Measurements from ENCODE around the gene CPXM1. TPM values are rescaled to one million over a fixed set of nuclear protein-coding genes. Genes with fewer than 3 reads are reported as not detected.

The CPXM1 gene
- total and polyA plus RNA-seq, 2 donors from 2014 or later, result 5.2 to 7.1 TPM

DNA sequence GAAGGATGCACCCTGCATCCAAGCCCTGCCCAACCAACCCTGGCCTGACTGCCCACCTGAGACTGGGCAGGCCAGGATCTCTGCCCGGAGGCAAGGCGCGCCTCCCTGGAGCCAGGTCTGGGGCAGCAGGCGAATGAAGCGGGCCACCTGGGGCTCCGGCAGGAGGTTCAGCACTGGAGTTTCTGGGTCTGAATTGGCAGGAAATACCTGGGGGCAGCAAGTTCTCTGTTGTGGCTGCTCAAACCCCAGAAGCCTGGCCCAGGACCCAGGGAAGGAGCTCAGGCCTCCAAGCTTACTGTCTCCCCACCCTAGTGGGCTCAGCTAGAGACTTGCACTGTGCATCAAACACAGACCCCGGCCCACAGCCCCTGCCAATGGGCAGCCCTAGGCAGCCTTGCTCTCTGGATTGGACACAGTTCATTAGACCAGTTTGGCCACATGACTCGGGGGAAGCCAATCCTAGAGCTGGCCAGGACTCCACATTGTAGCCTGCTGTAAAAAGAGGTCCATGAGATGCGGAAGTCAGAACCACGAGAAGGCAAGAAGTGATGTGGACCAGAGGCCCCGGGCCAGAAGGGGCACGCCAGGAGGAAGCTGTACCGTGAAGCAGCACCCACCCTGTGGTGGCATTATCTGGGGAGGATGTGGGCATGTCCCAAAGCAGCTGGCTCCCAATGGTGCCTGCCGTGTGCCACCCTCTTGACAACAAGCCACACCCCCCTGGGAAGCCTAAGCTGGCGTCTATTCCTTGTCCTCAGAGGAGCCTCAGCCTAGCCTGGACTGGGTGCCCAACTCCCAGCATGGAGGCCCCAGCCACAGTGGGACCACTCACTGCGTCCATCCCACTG, 3.1 kb downstream of the CPXM1 start:
- TF ChIP-seq, protein P1, sequence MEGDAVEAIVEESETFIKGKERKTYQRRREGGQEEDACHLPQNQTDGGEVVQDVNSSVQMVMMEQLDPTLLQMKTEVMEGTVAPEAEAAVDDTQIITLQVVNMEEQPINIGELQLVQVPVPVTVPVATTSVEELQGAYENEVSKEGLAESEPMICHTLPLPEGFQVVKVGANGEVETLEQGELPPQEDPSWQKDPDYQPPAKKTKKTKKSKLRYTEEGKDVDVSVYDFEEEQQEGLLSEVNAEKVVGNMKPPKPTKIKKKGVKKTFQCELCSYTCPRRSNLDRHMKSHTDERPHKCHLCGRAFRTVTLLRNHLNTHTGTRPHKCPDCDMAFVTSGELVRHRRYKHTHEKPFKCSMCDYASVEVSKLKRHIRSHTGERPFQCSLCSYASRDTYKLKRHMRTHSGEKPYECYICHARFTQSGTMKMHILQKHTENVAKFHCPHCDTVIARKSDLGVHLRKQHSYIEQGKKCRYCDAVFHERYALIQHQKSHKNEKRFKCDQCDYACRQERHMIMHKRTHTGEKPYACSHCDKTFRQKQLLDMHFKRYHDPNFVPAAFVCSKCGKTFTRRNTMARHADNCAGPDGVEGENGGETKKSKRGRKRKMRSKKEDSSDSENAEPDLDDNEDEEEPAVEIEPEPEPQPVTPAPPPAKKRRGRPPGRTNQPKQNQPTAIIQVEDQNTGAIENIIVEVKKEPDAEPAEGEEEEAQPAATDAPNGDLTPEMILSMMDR (IDR thresholded peaks at IDR 0.05; ENCODE audit: borderline replicate concordance, extremely low read depth, insufficient read depth), result no peak
- Histone ChIP-seq H3K9ac (ENCODE audit: low read length in 3 of 3) (no peak overlapping the region), H3K27me3 (ENCODE audit: control insufficient read depth, insufficient read depth, low read length) (no peaks in the 10 kb centered on the region), H3K4me1 (ENCODE audit: control insufficient read depth in 2 of 3, insufficient read depth in 2 of 3, low read depth in 1 of 3, low read length in 3 of 3) (peaks cover 0 to 3% (median 0%) of the 10 kb centered on the region in 3 donors), H3K4me3 (ENCODE audit: low read length in 3 of 3) (no peak overlapping the region), H3K27ac (ENCODE audit: low read depth in 2 of 2, low read length in 2 of 2) (no peak overlapping the region), H3K9me3 (ENCODE audit: control insufficient read depth in 2 of 3, insufficient read depth in 1 of 3, low read length in 3 of 3) (no peaks in the 10 kb centered on the region), H3K36me3 (ENCODE audit: control insufficient read depth in 2 of 3, insufficient read depth in 3 of 3, low read length in 3 of 3) (no peaks in the 10 kb centered on the region)
- no peak for FAIRE-seq
- intact Hi-C loops (cut with DNase I), result no loop called here
- no peak for DNase-seq

- FAIRE-seq (no peak), DNase-seq (no peak)
- TF ChIP-seq, protein P1 (IDR thresholded peaks at IDR 0.05; ENCODE audit: borderline replicate concordance, extremely low read depth, insufficient read depth), result no peak
- Histone ChIP-seq H3K9ac (ENCODE audit: low read length in 3 of 3) (no peak overlapping the region), H3K4me3 (ENCODE audit: low read length in 3 of 3) (no peak overlapping the region), H3K36me3 (ENCODE audit: control insufficient read depth in 2 of 3, insufficient read depth in 3 of 3, low read length in 3 of 3) (no peaks in the 10 kb centered on the region), H3K27ac (ENCODE audit: low read depth in 2 of 2, low read length in 2 of 2) (no peak overlapping the region), H3K27me3 (ENCODE audit: control insufficient read depth, insufficient read depth, low read length) (no peaks in the 10 kb centered on the region), H3K9me3 (ENCODE audit: control insufficient read depth in 2 of 3, insufficient read depth in 1 of 3, low read length in 3 of 3) (no peaks in the 10 kb centered on the region), H3K4me1 (ENCODE audit: control insufficient read depth in 2 of 3, insufficient read depth in 2 of 3, low read depth in 1 of 3, low read length in 3 of 3) (peaks cover 0 to 3% (median 0%) of the 10 kb centered on the region in 3 donors)
- intact Hi-C loops (cut with DNase I), result no loop called here
Measured at GRCh38 chr20:2796011-2796660, 4.3 kb downstream of the CPXM1 start.

- Histone ChIP-seq H3K4me1 (ENCODE audit: control insufficient read depth in 2 of 3, insufficient read depth in 2 of 3, low read depth in 1 of 3, low read length in 3 of 3) (peaks cover 0 to 3% (median 0%) of the 10 kb centered on the region in 3 donors), H3K4me3 (ENCODE audit: low read length in 3 of 3) (no peak overlapping the region), H3K27me3 (ENCODE audit: control insufficient read depth, insufficient read depth, low read length) (no peaks in the 10 kb centered on the region), H3K36me3 (ENCODE audit: control insufficient read depth in 2 of 3, insufficient read depth in 3 of 3, low read length in 3 of 3) (no peaks in the 10 kb centered on the region), H3K27ac (ENCODE audit: low read depth in 2 of 2, low read length in 2 of 2) (no peak overlapping the region), H3K9me3 (ENCODE audit: control insufficient read depth in 2 of 3, insufficient read depth in 1 of 3, low read length in 3 of 3) (no peaks in the 10 kb centered on the region), H3K9ac (ENCODE audit: low read length in 3 of 3) (no peak overlapping the region)
- TF ChIP-seq, protein P1 (IDR thresholded peaks at IDR 0.05; ENCODE audit: borderline replicate concordance, extremely low read depth, insufficient read depth), result no peak
- intact Hi-C loops (cut with DNase I), result no loop called here
- DNase-seq, result no peak
- FAIRE-seq, result no peak
Measured at GRCh38 chr20:2795451-2795850, 5.0 kb downstream of the CPXM1 start.

All from kidney (tissue), 14 donors.